Colonic mucosa (tissue), 4 donors: ENCODE data around the gene FIGN. TPM values are rescaled to one million over a fixed set of nuclear protein-coding genes. Genes with fewer than 3 reads are reported as not detected.

Source experiments
- DNase-seq: peaks from one replicate; pipeline ENCODE4 v3.0.0-alpha.2; 2020
- H3K27ac ChIP-seq: fragments of 200-600 bp; one replicate; pipeline ENCODE4 v1.8.0; 2021
- H3K27me3 ChIP-seq: fragments of 200-600 bp; one replicate; pipeline ENCODE4 v1.8.0; 2021
- H3K36me3 ChIP-seq: fragments of 200-600 bp; one replicate; pipeline ENCODE4 v1.8.0; 2021
- H3K4me1 ChIP-seq: fragments of 200-600 bp; one replicate; pipeline ENCODE4 v1.8.0; 2021; ENCODE audit warnings: mild to moderate bottlenecking
- H3K4me3 ChIP-seq: fragments of 200-600 bp; one replicate; pipeline ENCODE4 v1.8.0; 2021
- H3K9ac ChIP-seq, 2 donors: one replicate each; pipeline ENCODE4 v1.7.0; 2013; ENCODE audit warnings: control low read depth in 2 of 2, low read depth in 2 of 2, low read length in 2 of 2
- H3K9me3 ChIP-seq: fragments of 200-600 bp; one replicate; pipeline ENCODE4 v1.8.0; 2021
- CTCF ChIP-seq: fragments of 200-600 bp; IDR thresholded peaks from one replicate; pipeline ENCODE4 v1.8.0; 2022; ENCODE audit warnings: antibody characterized with exemption, mild to moderate bottlenecking
- intact Hi-C: fragments of 100-400 bp; cut with DNase I; formaldehyde crosslinking; loops from one replicate; pipeline ENCODE4 v1.14.1; 2022
- total RNA-seq, 2 donors: library from RNA; stranded (reverse); fragmentation: NEBNext Ultra II Directional in 1 of 2; extraction: Animal tissue kit (Norgen Biotek cat#: 25700) in 1 of 2; gene quantifications; one replicate each; pipeline ENCODE4 v1.2.1, GENCODE V29; 2021
- donor health status: healthy.
- donor health status: DM: no; HTN: no; CAD: no.
- donor health status: DM: no; HTN: no; CAD: no.

Gene FIGN
- total RNA-seq, 2 donors from 2014 or later: 0.58 to 0.89 TPM

GRCh38 chr2:163753726-163754125 lies 17.9 kb upstream of the FIGN start:
- no peaks in the 10 kb centered on the region for H3K27me3 ChIP-seq

GRCh38 chr2:163752267-163752666 lies 16.5 kb upstream of the FIGN start:
- H3K4me1 ChIP-seq: no peaks in the 10 kb centered on the region
- intact Hi-C loops: no loop called here

More at GRCh38 chr2:163753726-163754125, 17.9 kb upstream of the FIGN start:
- Histone ChIP-seq H3K36me3 (no peaks in the 10 kb centered on the region), H3K4me1 (no peaks in the 10 kb centered on the region), H3K27ac (no peak overlapping the region), H3K9ac (no peak overlapping the region), H3K4me3 (no peak overlapping the region), H3K9me3 (no peaks in the 10 kb centered on the region)
- no peak for TF ChIP-seq CTCF
- intact Hi-C loops: no loop called here
- DNase-seq: no peak

GRCh38 chr2:163751696-163752095 lies 15.9 kb upstream of the FIGN start:
- H3K9me3 ChIP-seq: no peaks in the 10 kb centered on the region
- intact Hi-C loops: no loop called here
- no peak overlapping the region for H3K4me3 ChIP-seq
- no peak for TF ChIP-seq CTCF
- H3K4me1 ChIP-seq: no peaks in the 10 kb centered on the region
- no peak overlapping the region for H3K27ac ChIP-seq
- H3K36me3 ChIP-seq: no peaks in the 10 kb centered on the region
- no peaks in the 10 kb centered on the region for H3K27me3 ChIP-seq
- DNase-seq: no peak
- no peak overlapping the region for H3K9ac ChIP-seq

More at GRCh38 chr2:163752267-163752666, 16.5 kb upstream of the FIGN start:
- H3K4me3 ChIP-seq: no peak overlapping the region
- no peaks in the 10 kb centered on the region for H3K9me3 ChIP-seq
- H3K27me3 ChIP-seq: no peaks in the 10 kb centered on the region
- TF ChIP-seq CTCF: no peak
- H3K36me3 ChIP-seq: no peaks in the 10 kb centered on the region
- H3K9ac ChIP-seq: no peak overlapping the region
- no peak overlapping the region for H3K27ac ChIP-seq
- DNase-seq: no peak

- no peak for TF ChIP-seq CTCF
- intact Hi-C loops: no loop called here
- H3K9me3 ChIP-seq: no peaks in the 10 kb centered on the region
- H3K27ac ChIP-seq: no peak overlapping the region
- H3K27me3 ChIP-seq: no peaks in the 10 kb centered on the region
- H3K36me3 ChIP-seq: no peaks in the 10 kb centered on the region
- no peak for DNase-seq
- H3K9ac ChIP-seq: no peak overlapping the region
- no peak overlapping the region for H3K4me3 ChIP-seq
- H3K4me1 ChIP-seq: no peaks in the 10 kb centered on the region
Measured at GRCh38 chr2:163748420-163748819, 12.6 kb upstream of the FIGN start.

GRCh38 chr2:163741435-163741834 lies 5.6 kb upstream of the FIGN start:
- intact Hi-C loops: no loop called here
- no peak for TF ChIP-seq CTCF
- Histone ChIP-seq H3K9ac (no peak overlapping the region), H3K4me3 (no peak overlapping the region), H3K9me3 (no peaks in the 10 kb centered on the region), H3K36me3 (no peaks in the 10 kb centered on the region), H3K4me1 (no peaks in the 10 kb centered on the region), H3K27me3 (peaks cover 6% of the 10 kb centered on the region), H3K27ac (no peak overlapping the region)
- DNase-seq: no peak

GRCh38 chr2:163737563-163737962 lies 1.8 kb upstream of the FIGN start:
- intact Hi-C loops: no loop called here
- Histone ChIP-seq H3K36me3 (no peaks in the 10 kb centered on the region), H3K4me3 (no peak overlapping the region), H3K4me1 (no peaks in the 10 kb centered on the region), H3K27ac (no peak overlapping the region), H3K27me3 (peaks cover 8% of the 10 kb centered on the region), H3K9me3 (no peaks in the 10 kb centered on the region), H3K9ac (no peak overlapping the region)
- DNase-seq: no peak
- TF ChIP-seq CTCF: no peak
